ENCODE results near the gene LPCAT4.
A peak's percentile ranks its signal among the peaks of the same experiment; 100 is the strongest.
"Not testable (repeated sequence)": the region's sequence is repeated elsewhere in the genome, so short reads cannot be mapped to it uniquely, and the experiment has no call there.

LPCAT4 gene

DNA sequence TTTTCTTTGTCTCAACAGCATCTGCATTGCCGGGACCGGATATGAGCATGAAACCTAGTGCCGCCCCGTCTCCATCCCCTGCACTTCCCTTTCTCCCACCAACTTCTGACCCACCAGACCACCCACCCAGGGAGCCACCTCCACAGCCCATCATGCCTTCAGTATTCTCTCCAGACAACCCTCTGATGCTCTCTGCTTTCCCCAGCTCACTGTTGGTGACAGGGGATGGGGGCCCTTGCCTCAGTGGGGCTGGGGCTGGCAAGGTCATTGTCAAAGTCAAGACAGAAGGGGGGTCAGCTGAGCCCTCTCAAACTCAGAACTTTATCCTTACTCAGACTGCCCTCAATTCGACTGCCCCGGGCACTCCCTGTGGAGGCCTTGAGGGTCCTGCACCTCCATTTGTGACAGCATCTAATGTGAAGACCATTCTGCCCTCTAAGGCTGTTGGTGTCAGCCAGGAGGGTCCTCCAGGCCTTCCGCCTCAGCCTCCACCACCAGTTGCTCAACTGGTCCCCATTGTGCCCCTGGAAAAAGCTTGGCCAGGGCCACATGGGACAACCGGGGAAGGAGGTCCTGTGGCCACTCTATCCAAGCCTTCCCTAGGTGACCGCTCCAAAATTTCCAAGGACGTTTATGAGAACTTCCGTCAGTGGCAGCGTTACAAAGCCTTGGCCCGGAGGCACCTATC lies 18.9 kb downstream of the LPCAT4 start:
- no peaks in the 10 kb centered on the region for H3K27me3 ChIP-seq (replicated peaks in 2 of 5; ENCODE audit: control insufficient read depth in 4 of 5, insufficient read depth in 5 of 5, low read length in 4 of 5)
- H3K4me1 ChIP-seq (ENCODE audit: control extremely low read depth in 1 of 4, control insufficient read depth in 4 of 4, insufficient read depth in 4 of 4, low read length in 3 of 4): no peaks in the 10 kb centered on the region
- H3K4me3 ChIP-seq (ENCODE audit: control insufficient read depth in 1 of 7, extremely low read depth in 1 of 7, insufficient read depth in 4 of 7, low read depth in 2 of 7, low read length in 6 of 7): no peak overlapping the region
- ChIA-PET POLR2A (no interaction called here), CTCF (interaction anchor here (1.0 to 1.2 kb wide), 2 partner anchors 12 to 20 kb away, joined by 3 to 6 read pairs; partner anchors contain the start of gene LPCAT4)
- no peak overlapping the region for H3K27ac ChIP-seq (ENCODE audit: insufficient read depth in 1 of 2, low read depth in 1 of 2, low read length in 2 of 2, poor library complexity in 1 of 2, severe bottlenecking in 2 of 2)
- DNase-seq: no peak
- H3K9me3 ChIP-seq (ENCODE audit: control extremely low read depth in 1 of 5, control insufficient read depth in 4 of 5, insufficient read depth in 2 of 5, low read depth in 1 of 5, low read length in 4 of 5): no peaks in the 10 kb centered on the region
- 90% methylated on average over 13 of the region's 13 CpGs for WGBS (ENCODE audit: insufficient coverage)
- no peaks in the 10 kb centered on the region for H3K36me3 ChIP-seq (ENCODE audit: control insufficient read depth in 4 of 4, insufficient read depth in 4 of 4, low read length in 3 of 4)

DNA sequence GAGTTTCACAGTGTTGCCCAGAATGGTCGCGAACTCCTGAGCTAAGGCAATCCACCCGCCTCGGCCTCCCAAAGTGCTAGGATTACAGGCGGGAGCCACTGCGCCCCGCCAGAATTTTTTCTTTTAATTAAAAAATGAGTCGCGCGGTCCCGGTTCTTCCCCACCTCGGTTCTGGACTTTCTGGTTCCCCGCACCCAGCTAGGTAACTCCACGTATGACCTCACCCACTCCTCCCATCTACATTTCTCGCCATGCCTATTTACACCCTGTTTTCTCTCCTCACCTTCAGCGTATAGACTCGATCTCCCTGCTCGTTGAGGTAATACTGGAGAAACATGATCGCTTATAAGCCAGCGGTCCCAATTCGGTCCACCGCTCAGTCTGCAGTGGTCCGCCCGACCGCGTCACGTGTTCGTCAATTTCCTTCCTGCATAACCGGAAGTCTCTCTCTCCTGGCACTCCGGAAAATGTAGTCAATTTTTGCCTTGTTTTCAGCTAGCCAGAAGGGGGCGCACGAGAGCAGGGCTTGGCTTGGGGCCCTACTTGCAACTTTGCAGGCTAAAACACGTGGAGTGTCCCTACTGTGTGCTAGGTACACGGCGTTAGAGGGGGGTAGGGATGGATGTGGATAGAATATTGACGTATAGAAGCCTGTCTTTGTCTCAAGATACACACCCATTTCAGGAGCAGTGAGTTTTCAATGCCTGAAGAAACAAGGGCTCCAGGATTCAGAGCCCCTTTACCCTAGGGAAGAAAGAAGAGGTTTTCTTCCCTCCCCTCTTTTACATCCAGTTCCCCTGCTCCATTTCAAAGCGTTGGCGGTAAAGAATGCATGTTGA lies 24.0 kb downstream of the LPCAT4 start, which contains the start of the genes NOP10 and NUTM1:
Gene NOP10, minus strand, starts transcription at position 400 of the 839 bp plus-strand sequence. Its CDS starts 63 bp downstream, at position 337.
Gene NUTM1, plus strand, starts transcription at position 579 of the 839 bp plus-strand sequence. CDS start 382 bp downstream, outside the sequence.
- ChIA-PET CTCF (interaction anchor here (0.6 to 2.4 kb wide), 15 partner anchors 10 to 101 kb away, joined by 3 to 11 read pairs (median 4); no protein-coding TSS in a partner anchor), POLR2A (interaction anchor here (0.9 to 1.8 kb wide), 2 partner anchors 24 to 77 kb away, joined by 3 to 12 read pairs; partner anchors contain the start of gene LPCAT4)
- Histone ChIP-seq H3K27ac (ENCODE audit: insufficient read depth in 1 of 2, low read depth in 1 of 2, low read length in 2 of 2, poor library complexity in 1 of 2, severe bottlenecking in 2 of 2) (peak within 1 kb of the TSS; percentile 83 to 93), H3K9me3 (ENCODE audit: control extremely low read depth in 1 of 5, control insufficient read depth in 4 of 5, insufficient read depth in 2 of 5, low read depth in 1 of 5, low read length in 4 of 5) (no peaks in the 10 kb centered on the region), H3K27me3 (replicated peaks in 2 of 5; ENCODE audit: control insufficient read depth in 4 of 5, insufficient read depth in 5 of 5, low read length in 4 of 5) (no peaks in the 10 kb centered on the region), H3K4me1 (ENCODE audit: control extremely low read depth in 1 of 4, control insufficient read depth in 4 of 4, insufficient read depth in 4 of 4, low read length in 3 of 4) (peaks cover 0 to 19% (median 12%) of the 10 kb centered on the region in 4 experiments), H3K36me3 (ENCODE audit: control insufficient read depth in 4 of 4, insufficient read depth in 4 of 4, low read length in 3 of 4) (peaks cover 0 to 21% (median 7%) of the 10 kb centered on the region in 4 experiments), H3K4me3 (ENCODE audit: control insufficient read depth in 1 of 7, extremely low read depth in 1 of 7, insufficient read depth in 4 of 7, low read depth in 2 of 7, low read length in 6 of 7) (peak within 1 kb of the TSS; percentile 57 to 99 (median 94))
- WGBS (ENCODE audit: insufficient coverage): under 1% methylated on average over 31 of the region's 38 CpGs
- peak; percentile 95 to 97 (median 97) for DNase-seq

GRCh38 chr15:34342213-34342736 lies 24.7 kb downstream of the LPCAT4 start:
- not testable (repeated sequence) for H3K9me3 ChIP-seq (ENCODE audit: control extremely low read depth in 1 of 5, control insufficient read depth in 4 of 5, insufficient read depth in 2 of 5, low read depth in 1 of 5, low read length in 4 of 5); H3K27me3 ChIP-seq (replicated peaks in 2 of 5; ENCODE audit: control insufficient read depth in 4 of 5, insufficient read depth in 5 of 5, low read length in 4 of 5)
- ChIA-PET POLR2A (interaction anchor here (1.8 kb wide), 1 partner anchor 25 kb away, joined by 12 read pairs; the partner anchor contains the start of gene LPCAT4), CTCF (interaction anchor here (0.6 to 2.4 kb wide), 10 partner anchors 9 to 101 kb away, joined by 3 to 11 read pairs (median 4); no protein-coding TSS in a partner anchor)
- DNase-seq: peak in 2 of 3 donors; percentile 56 to 58
- Histone ChIP-seq H3K27ac (ENCODE audit: insufficient read depth in 1 of 2, low read depth in 1 of 2, low read length in 2 of 2, poor library complexity in 1 of 2, severe bottlenecking in 2 of 2) (peak overlapping the region; percentile 83 to 93), H3K4me1 (ENCODE audit: control extremely low read depth in 1 of 4, control insufficient read depth in 4 of 4, insufficient read depth in 4 of 4, low read length in 3 of 4) (peaks cover 0 to 19% (median 12%) of the 10 kb centered on the region in 4 experiments), H3K4me3 (ENCODE audit: control insufficient read depth in 1 of 7, extremely low read depth in 1 of 7, insufficient read depth in 4 of 7, low read depth in 2 of 7, low read length in 6 of 7) (peak overlapping the region; percentile 57 to 99 (median 94)), H3K36me3 (ENCODE audit: control insufficient read depth in 4 of 4, insufficient read depth in 4 of 4, low read length in 3 of 4) (peaks cover 0 to 21% (median 7%) of the 10 kb centered on the region in 4 experiments)
- 34% methylated on average over 17 of the region's 26 CpGs for WGBS (ENCODE audit: insufficient coverage)

- ChIA-PET CTCF (no interaction called here), POLR2A (no interaction called here)
- Histone ChIP-seq H3K4me1 (ENCODE audit: control extremely low read depth in 1 of 4, control insufficient read depth in 4 of 4, insufficient read depth in 4 of 4, low read length in 3 of 4) (peaks cover 3 to 26% (median 15%) of the 10 kb centered on the region in 4 experiments), H3K9me3 (ENCODE audit: control extremely low read depth in 1 of 5, control insufficient read depth in 4 of 5, insufficient read depth in 2 of 5, low read depth in 1 of 5, low read length in 4 of 5) (no peaks in the 10 kb centered on the region), H3K27ac (ENCODE audit: insufficient read depth in 1 of 2, low read depth in 1 of 2, low read length in 2 of 2, poor library complexity in 1 of 2, severe bottlenecking in 2 of 2) (no peak overlapping the region), H3K36me3 (ENCODE audit: control insufficient read depth in 4 of 4, insufficient read depth in 4 of 4, low read length in 3 of 4) (peaks cover 0 to 21% (median 7%) of the 10 kb centered on the region in 4 experiments), H3K4me3 (ENCODE audit: control insufficient read depth in 1 of 7, extremely low read depth in 1 of 7, insufficient read depth in 4 of 7, low read depth in 2 of 7, low read length in 6 of 7) (peak overlapping the region in 6 of 7 experiments; percentile 90 to 99 (median 96)), H3K27me3 (replicated peaks in 2 of 5; ENCODE audit: control insufficient read depth in 4 of 5, insufficient read depth in 5 of 5, low read length in 4 of 5) (no peaks in the 10 kb centered on the region)
- 100% methylated on average over 13 of the region's 15 CpGs for WGBS (ENCODE audit: insufficient coverage)
- DNase-seq: no peak
Observed at GRCh38 chr15:34341381-34342212, 25.4 kb downstream of the LPCAT4 start.

DNA sequence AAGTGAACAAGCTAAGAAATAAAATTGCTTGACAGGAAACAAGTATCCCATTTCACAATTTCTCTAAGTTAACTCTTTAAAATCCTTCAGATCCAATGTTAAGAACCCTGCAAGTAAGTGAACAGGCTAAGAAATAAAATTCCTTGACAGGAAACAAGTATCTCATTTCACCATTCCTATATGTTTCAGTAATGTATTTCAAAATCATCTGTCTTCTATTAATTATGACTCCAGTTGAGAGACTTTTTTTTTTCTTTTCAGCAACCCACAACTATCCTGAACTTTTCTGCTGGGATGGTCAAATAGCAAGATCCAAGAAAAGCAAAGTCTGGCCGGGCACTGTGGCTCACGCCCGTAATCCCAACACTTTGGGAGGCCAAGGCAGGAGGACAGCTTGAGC lies 27.1 kb downstream of the LPCAT4 start:
- H3K27ac ChIP-seq (ENCODE audit: insufficient read depth in 1 of 2, low read depth in 1 of 2, low read length in 2 of 2, poor library complexity in 1 of 2, severe bottlenecking in 2 of 2): no peak overlapping the region
- POLR2A ChIA-PET: interaction anchor here (0.7 kb wide), 1 partner anchor 27 kb away, joined by 3 read pairs; the partner anchor contains the start of gene LPCAT4
- no peak overlapping the region for H3K4me3 ChIP-seq (ENCODE audit: control insufficient read depth in 1 of 7, extremely low read depth in 1 of 7, insufficient read depth in 4 of 7, low read depth in 2 of 7, low read length in 6 of 7)
- peaks cover 0 to 21% (median 7%) of the 10 kb centered on the region in 4 experiments for H3K36me3 ChIP-seq (ENCODE audit: control insufficient read depth in 4 of 4, insufficient read depth in 4 of 4, low read length in 3 of 4)
- H3K9me3 ChIP-seq (ENCODE audit: control extremely low read depth in 1 of 5, control insufficient read depth in 4 of 5, insufficient read depth in 2 of 5, low read depth in 1 of 5, low read length in 4 of 5): no peaks in the 10 kb centered on the region
- no peaks in the 10 kb centered on the region for H3K27me3 ChIP-seq (replicated peaks in 2 of 5; ENCODE audit: control insufficient read depth in 4 of 5, insufficient read depth in 5 of 5, low read length in 4 of 5)
- DNase-seq: no peak
- CTCF ChIA-PET: interaction anchor here (1.4 to 1.6 kb wide), 2 partner anchors 13 to 27 kb away, joined by 3 to 4 read pairs; partner anchors contain the start of gene LPCAT4
- H3K4me1 ChIP-seq (ENCODE audit: control extremely low read depth in 1 of 4, control insufficient read depth in 4 of 4, insufficient read depth in 4 of 4, low read length in 3 of 4): peaks cover 12 to 41% (median 27%) of the 10 kb centered on the region in 4 experiments
- WGBS (ENCODE audit: insufficient coverage): 100% methylated on average over 3 of the region's 3 CpGs

DNA sequence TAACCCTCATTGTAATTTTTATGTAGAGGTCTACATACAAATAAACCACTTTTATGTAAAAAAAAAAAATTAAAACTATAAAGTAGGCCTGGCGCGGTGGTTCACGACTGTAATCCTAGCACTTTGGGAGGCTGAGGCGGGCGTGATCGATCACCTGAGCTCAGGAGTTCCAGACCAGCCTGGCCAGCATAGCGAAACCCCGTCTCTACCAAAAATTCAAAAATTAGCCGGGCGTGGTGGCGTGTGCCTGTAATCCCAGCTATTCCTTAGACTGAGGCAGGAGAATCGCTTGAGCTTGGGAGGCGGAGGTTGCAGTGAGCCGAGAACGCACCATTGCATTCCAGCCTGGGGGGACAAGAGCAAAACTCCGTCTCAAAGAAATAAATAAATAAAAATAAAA lies 28.6 kb downstream of the LPCAT4 start:
- Histone ChIP-seq H3K9me3 (ENCODE audit: control extremely low read depth in 1 of 5, control insufficient read depth in 4 of 5, insufficient read depth in 2 of 5, low read depth in 1 of 5, low read length in 4 of 5) (no peaks in the 10 kb centered on the region), H3K4me3 (ENCODE audit: control insufficient read depth in 1 of 7, extremely low read depth in 1 of 7, insufficient read depth in 4 of 7, low read depth in 2 of 7, low read length in 6 of 7) (peak overlapping the region in 6 of 7 experiments; percentile 58 to 96 (median 83)), H3K27me3 (replicated peaks in 2 of 5; ENCODE audit: control insufficient read depth in 4 of 5, insufficient read depth in 5 of 5, low read length in 4 of 5) (no peaks in the 10 kb centered on the region), H3K36me3 (ENCODE audit: control insufficient read depth in 4 of 4, insufficient read depth in 4 of 4, low read length in 3 of 4) (peaks cover 0 to 21% (median 7%) of the 10 kb centered on the region in 4 experiments), H3K27ac (ENCODE audit: insufficient read depth in 1 of 2, low read depth in 1 of 2, low read length in 2 of 2, poor library complexity in 1 of 2, severe bottlenecking in 2 of 2) (peak overlapping the region in 1 of 2 experiments; percentile 95), H3K4me1 (ENCODE audit: control extremely low read depth in 1 of 4, control insufficient read depth in 4 of 4, insufficient read depth in 4 of 4, low read length in 3 of 4) (peaks cover 26 to 57% (median 40%) of the 10 kb centered on the region in 4 experiments)
- no peak for DNase-seq
- POLR2A ChIA-PET: interaction anchor here (0.6 to 1.5 kb wide), 5 partner anchors 9 to 237 kb away, joined by 3 to 6 read pairs (median 4); partner anchors contain the start of genes EMC7 and PGBD4
- CTCF ChIA-PET: interaction anchor here (1.0 to 1.6 kb wide), 3 partner anchors 29 to 88 kb away, joined by 3 read pairs; partner anchors contain the start of gene LPCAT4
- WGBS (ENCODE audit: insufficient coverage): 82% methylated on average over 11 of the region's 16 CpGs

Measured in common myeloid progenitor, CD34-positive (primary cell).